ENCODE results near the gene DISC1. TPM values are rescaled to one million over a fixed set of nuclear protein-coding genes. Genes with fewer than 3 reads are reported as not detected.
"Not testable (repeated sequence)": the region's sequence is repeated elsewhere in the genome, so short reads cannot be mapped to it uniquely, and the experiment has no call there.

Gene DISC1
- total RNA-seq, 3 donors from 2014 or later = 12.1 to 18.9 (median 12.4) TPM

DNA sequence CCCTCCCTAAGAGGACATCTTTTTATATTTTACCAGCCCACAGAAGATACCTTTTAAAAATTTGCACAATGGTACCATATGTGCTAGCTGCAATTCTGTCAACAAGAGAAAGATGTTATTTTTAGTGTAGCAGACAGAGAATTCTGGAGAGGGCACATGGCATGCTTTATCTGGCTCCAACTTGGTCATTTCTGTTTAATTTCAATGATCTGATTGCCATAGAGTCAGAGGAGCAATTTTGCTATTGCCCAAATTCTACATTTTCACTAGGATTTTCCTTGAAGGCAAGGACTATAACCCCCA lies 17.3 kb downstream of the DISC1 start:
- Histone ChIP-seq H3K36me3 (no peaks in the 10 kb centered on the region), H3K9me3 (no peaks in the 10 kb centered on the region), H3K27me3 (no peaks in the 10 kb centered on the region), H3K4me3 (no peak overlapping the region), H3K4me1 (no peaks in the 10 kb centered on the region), H3K27ac (peak overlapping the region in 1 of 2 donors; percentile 48)
- DNase-seq (ENCODE audit: low spot score in 2 of 2) = no peak
- intact Hi-C loops (cut with DNase I; ENCODE audit: low total_unique reads) = no loop called here
- no peak for TF ChIP-seq POLR2A (IDR thresholded peaks at IDR 0.05)
- TF ChIP-seq POLR2AphosphoS5 (IDR thresholded peaks at IDR 0.05) = no peak
- TF ChIP-seq, protein P1, sequence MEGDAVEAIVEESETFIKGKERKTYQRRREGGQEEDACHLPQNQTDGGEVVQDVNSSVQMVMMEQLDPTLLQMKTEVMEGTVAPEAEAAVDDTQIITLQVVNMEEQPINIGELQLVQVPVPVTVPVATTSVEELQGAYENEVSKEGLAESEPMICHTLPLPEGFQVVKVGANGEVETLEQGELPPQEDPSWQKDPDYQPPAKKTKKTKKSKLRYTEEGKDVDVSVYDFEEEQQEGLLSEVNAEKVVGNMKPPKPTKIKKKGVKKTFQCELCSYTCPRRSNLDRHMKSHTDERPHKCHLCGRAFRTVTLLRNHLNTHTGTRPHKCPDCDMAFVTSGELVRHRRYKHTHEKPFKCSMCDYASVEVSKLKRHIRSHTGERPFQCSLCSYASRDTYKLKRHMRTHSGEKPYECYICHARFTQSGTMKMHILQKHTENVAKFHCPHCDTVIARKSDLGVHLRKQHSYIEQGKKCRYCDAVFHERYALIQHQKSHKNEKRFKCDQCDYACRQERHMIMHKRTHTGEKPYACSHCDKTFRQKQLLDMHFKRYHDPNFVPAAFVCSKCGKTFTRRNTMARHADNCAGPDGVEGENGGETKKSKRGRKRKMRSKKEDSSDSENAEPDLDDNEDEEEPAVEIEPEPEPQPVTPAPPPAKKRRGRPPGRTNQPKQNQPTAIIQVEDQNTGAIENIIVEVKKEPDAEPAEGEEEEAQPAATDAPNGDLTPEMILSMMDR (IDR thresholded peaks at IDR 0.05) = no peak

DNA sequence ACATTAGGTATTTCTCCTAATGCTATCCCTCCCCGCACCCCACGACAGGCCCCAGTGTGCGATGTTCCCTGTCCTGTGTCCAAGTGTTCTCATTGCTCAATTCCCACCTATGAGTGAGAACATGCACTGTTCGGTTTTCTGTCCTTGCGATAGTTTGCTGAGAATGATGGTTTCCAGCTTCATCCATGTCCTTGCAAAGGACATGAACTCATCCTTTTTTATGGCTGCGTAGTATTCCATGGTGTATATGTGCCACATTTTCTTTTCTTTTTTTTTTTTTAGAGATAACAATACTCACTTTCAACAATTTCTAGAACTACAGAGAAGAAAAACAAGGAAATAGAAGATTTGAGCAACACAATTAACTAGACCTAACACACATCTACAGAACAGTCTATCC lies 19.0 kb downstream of the DISC1 start:
- intact Hi-C loops (cut with DNase I; ENCODE audit: low total_unique reads); H3K27ac ChIP-seq; H3K4me3 ChIP-seq; H3K36me3 ChIP-seq; H3K27me3 ChIP-seq; H3K9me3 ChIP-seq; DNase-seq (ENCODE audit: low spot score in 2 of 2); H3K4me1 ChIP-seq: not testable (repeated sequence)

DNA sequence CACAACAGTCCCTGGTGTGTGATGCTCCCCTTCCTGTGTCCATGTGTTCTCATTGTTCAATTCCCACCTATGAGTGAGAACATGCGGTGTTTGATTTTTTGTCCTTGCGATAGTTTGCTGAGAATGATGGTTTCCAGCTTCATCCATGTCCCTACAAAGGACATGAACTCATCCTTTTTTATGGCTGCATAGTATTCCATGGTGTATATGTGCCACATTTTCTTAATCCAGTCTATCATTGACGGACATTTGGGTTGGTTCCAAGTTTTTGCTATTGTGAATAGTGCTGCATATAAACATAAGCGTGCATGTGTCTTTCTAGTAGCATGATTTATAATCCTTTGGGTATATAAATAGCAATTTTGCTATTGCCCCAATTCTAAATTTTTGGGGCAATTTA lies 19.6 kb downstream of the DISC1 start:
- H3K4me1 ChIP-seq; intact Hi-C loops (cut with DNase I; ENCODE audit: low total_unique reads); DNase-seq (ENCODE audit: low spot score in 2 of 2); H3K36me3 ChIP-seq; H3K27me3 ChIP-seq; H3K27ac ChIP-seq; H3K4me3 ChIP-seq; H3K9me3 ChIP-seq: not testable (repeated sequence)

DNA sequence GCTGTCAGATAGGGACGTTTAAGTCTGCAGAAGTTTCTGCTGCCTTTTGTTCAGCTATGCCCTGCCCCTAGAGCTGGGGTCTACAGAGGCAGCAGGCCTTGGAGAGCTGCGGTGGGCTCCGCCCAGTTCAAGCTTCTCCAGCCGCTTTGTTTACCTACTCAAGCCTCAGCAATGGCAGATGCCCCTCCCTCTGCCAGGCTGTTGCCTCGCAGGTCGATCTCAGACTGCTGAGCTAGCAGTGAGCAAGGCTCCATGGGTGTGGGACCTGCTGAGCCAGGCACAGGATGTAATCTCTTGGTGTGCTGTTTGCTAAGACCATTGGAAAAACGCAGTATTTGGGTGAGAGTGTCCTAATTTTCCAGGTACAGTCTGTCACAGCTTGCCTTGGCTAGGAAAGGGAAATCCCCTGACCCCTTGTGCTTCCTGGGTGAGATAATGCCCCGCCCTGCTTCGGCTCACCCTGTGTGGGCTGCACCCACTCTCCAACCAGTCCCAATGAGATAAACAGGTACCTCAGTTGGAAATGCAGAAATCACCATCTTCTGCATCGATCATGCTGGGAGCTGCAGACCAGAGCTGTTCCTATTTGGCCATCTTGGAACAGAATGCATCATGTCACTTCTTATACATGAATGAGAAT lies 25.2 kb downstream of the DISC1 start:
- H3K27me3 ChIP-seq; H3K9me3 ChIP-seq; H3K4me3 ChIP-seq; intact Hi-C loops (cut with DNase I; ENCODE audit: low total_unique reads); H3K36me3 ChIP-seq; H3K4me1 ChIP-seq; H3K27ac ChIP-seq; DNase-seq (ENCODE audit: low spot score in 2 of 2): not testable (repeated sequence)

DNA sequence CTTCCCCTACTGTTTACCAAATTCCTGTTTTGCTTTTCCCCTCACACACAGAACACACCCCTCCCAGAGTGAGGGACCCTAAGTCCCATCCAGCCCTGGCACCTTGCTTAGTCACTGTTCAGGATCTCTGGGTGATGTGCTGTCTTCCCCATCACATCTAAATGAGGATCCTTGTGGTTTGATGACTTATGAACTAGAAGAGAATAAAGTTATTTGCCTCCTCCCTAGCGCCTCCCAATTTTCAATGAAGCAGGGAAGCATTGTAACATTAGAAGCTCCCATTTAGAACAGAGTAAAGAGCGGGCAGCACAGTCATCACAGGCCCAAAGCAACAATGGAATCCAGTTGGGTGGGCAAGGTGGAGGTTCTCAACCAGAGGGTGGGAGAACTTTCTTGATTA lies 27.0 kb downstream of the DISC1 start:
- DNase-seq (ENCODE audit: low spot score in 2 of 2) = no peak
- intact Hi-C loops (cut with DNase I; ENCODE audit: low total_unique reads) = no loop called here

DNA sequence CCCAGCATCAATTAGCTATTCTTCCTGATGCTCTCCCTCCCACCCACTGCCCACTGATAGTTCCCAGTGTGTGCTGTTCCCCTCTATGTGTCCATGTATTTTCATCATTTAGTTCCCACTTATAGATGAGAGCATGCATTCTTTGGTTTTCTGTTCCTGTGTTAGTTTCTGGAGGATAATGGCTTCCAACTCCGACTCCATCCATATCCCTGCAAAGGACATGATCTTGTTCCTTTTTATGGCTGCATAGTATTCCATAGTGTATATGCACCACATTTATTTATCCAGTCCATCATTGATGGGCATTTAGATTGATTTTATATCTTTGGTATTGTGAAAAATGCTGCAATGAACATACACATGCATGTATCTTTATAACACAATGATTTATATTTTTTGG lies 30.2 kb downstream of the DISC1 start:
- H3K4me3 ChIP-seq = no peak overlapping the region
- TF ChIP-seq, protein P1 (IDR thresholded peaks at IDR 0.05) = no peak
- TF ChIP-seq POLR2AphosphoS5 (IDR thresholded peaks at IDR 0.05) = no peak
- no peak for TF ChIP-seq POLR2A (IDR thresholded peaks at IDR 0.05)
- no peaks in the 10 kb centered on the region for H3K9me3 ChIP-seq
- DNase-seq (ENCODE audit: low spot score in 2 of 2) = no peak
- no peaks in the 10 kb centered on the region for H3K36me3 ChIP-seq
- intact Hi-C loops (cut with DNase I; ENCODE audit: low total_unique reads) = no loop called here
- H3K27me3 ChIP-seq = no peaks in the 10 kb centered on the region
- no peak overlapping the region for H3K27ac ChIP-seq
- no peaks in the 10 kb centered on the region for H3K4me1 ChIP-seq

More for the DNA sequence above, 27.0 kb downstream of the DISC1 start:
- no peaks in the 10 kb centered on the region for H3K9me3 ChIP-seq
- TF ChIP-seq, protein P1 (IDR thresholded peaks at IDR 0.05) = no peak
- TF ChIP-seq POLR2A (IDR thresholded peaks at IDR 0.05) (no peak), POLR2AphosphoS5 (IDR thresholded peaks at IDR 0.05) (no peak)
- no peaks in the 10 kb centered on the region for H3K27me3 ChIP-seq
- no peaks in the 10 kb centered on the region for H3K4me1 ChIP-seq
- H3K27ac ChIP-seq = no peak overlapping the region
- H3K4me3 ChIP-seq = no peak overlapping the region
- H3K36me3 ChIP-seq = no peaks in the 10 kb centered on the region

DNA sequence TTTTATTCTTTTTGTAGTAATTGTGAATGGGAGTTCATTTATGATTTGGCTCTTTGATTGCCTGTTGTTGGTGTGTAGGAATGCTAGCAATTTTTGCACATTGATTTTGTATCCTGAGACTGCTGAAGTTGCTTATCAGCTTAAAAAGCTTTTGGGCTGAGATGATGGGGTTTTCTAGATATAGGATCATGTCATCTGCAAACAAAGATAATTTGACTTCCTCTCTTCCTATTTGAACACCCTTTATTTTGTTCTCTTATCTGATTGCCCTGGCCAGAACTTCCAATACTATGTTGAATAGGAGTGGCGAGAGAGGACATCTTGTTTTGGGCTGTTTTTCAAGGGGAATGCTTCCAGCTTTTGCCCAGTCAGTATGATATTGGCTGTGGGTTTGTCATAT lies 31.6 kb downstream of the DISC1 start:
- H3K27me3 ChIP-seq; H3K4me1 ChIP-seq; DNase-seq (ENCODE audit: low spot score in 2 of 2); intact Hi-C loops (cut with DNase I; ENCODE audit: low total_unique reads); H3K27ac ChIP-seq; H3K9me3 ChIP-seq; H3K36me3 ChIP-seq; H3K4me3 ChIP-seq: not testable (repeated sequence)
